Fibroblast of villous mesenchyme (primary cell): ENCODE measurements around the gene KNG1. TPM values are rescaled to one million over a fixed set of nuclear protein-coding genes. Genes with fewer than 3 reads are reported as not detected.

Experiments
- DNase-seq: peaks from one replicate; pipeline ENCODE4 v3.0.0-alpha.2; 2010; ENCODE audit warnings: low read depth
- H3K4me3 ChIP-seq: 2 replicates; pipeline ENCODE4 v1.5.1; 2011; ENCODE audit warnings: low read depth, mild to moderate bottlenecking, low read length
- CTCF ChIP-seq: IDR thresholded peaks from 2 replicates; pipeline ENCODE4 v1.5.1; 2012; ENCODE audit warnings: low read depth, mild to moderate bottlenecking, low read length; ENCODE audit not compliant: insufficient read depth
- total RNA-seq: library from RNA; depleted of rRNA; stranded (reverse); fragments of >200 nt; gene quantifications from 2 replicates; pipeline ENCODE4 v1.2.3, GENCODE V29; 2012

The KNG1 gene
- total RNA-seq, 1 donor: not detected

GRCh38 chr3:186775999-186776398 is 58.8 kb downstream of the KNG1 start:
- no peak for DNase-seq
- H3K4me3 ChIP-seq: no peak overlapping the region
- TF ChIP-seq CTCF: peak; percentile 11

- DNase-seq: no peak
Measured at GRCh38 chr3:186779204-186779603, 62.0 kb downstream of the KNG1 start.

GRCh38 chr3:186782542-186783057 is 65.4 kb downstream of the KNG1 start:
- no peak for TF ChIP-seq CTCF
- peak overlapping the region; percentile 100 for H3K4me3 ChIP-seq
- no peak for DNase-seq

More at GRCh38 chr3:186779204-186779603, 62.0 kb downstream of the KNG1 start:
- TF ChIP-seq CTCF: no peak
- H3K4me3 ChIP-seq: no peak overlapping the region

GRCh38 chr3:186783058-186783730 is 66.0 kb downstream of the KNG1 start, which contains the start of gene EIF4A2:
Gene EIF4A2 (plus strand): TSS chr3:186783577. CDS start chr3:186783611, 34 bp downstream.
- TF ChIP-seq CTCF: no peak
- DNase-seq: peak; percentile 93
- H3K4me3 ChIP-seq: peak within 1 kb of the TSS; percentile 100

GRCh38 chr3:186783731-186784515 is 66.8 kb downstream of the KNG1 start:
- H3K4me3 ChIP-seq: peak overlapping the region; percentile 100
- TF ChIP-seq CTCF: no peak
- peak; percentile 80 for DNase-seq

- H3K4me3 ChIP-seq: peak overlapping the region; percentile 100
- no peak for TF ChIP-seq CTCF
- DNase-seq: no peak
Measured at GRCh38 chr3:186784820-186785494, 67.8 kb downstream of the KNG1 start.
